Activated naive CD4-positive, alpha-beta T cell treated with anti-CD3 and anti-CD28 coated beads, Interleukin-2, amount 50 U/mL, for 72 hours (primary cell): Measurements from ENCODE around the gene UBLCP1. TPM values are rescaled to one million over a fixed set of nuclear protein-coding genes. Genes with fewer than 3 reads are reported as not detected.
"Not testable (repeated sequence)": the region's sequence is repeated elsewhere in the genome, so short reads cannot be mapped to it uniquely, and the experiment has no call there.

Experiments
- ATAC-seq, 2 donors: fragments of 150-1000 bp; cut with Tn5 transposase; 2 replicates each; pipeline ENCODE4 v1.10.0; 2021; ENCODE audit warnings: mild to moderate bottlenecking in 2 of 2, moderate library complexity in 2 of 2
- DNase-seq, 2 donors: peaks; one replicate each; pipeline ENCODE4 v3.0.0; 2021 to 2022; ENCODE audit warnings: low spot score in 2 of 2
- H3K27ac Mint-ChIP-seq, 2 donors: one replicate each; pipeline ENCODE4 v1.8.0; 2022; ENCODE audit warnings: mild to moderate bottlenecking in 2 of 2, mixed read lengths in 2 of 2
- H3K36me3 Mint-ChIP-seq, 2 donors: one replicate each; pipeline ENCODE4 v1.8.0; 2022; ENCODE audit warnings: mixed read lengths in 2 of 2
- H3K9me3 Mint-ChIP-seq, 2 donors: one replicate each; pipeline ENCODE4 v1.8.0; 2022; ENCODE audit warnings: mixed read lengths in 2 of 2
- total RNA-seq, 2 donors: library from RNA; stranded (reverse); gene quantifications; one replicate each; pipeline ENCODE4 v1.2.3, GENCODE V29; 2022

The UBLCP1 gene, protein sequence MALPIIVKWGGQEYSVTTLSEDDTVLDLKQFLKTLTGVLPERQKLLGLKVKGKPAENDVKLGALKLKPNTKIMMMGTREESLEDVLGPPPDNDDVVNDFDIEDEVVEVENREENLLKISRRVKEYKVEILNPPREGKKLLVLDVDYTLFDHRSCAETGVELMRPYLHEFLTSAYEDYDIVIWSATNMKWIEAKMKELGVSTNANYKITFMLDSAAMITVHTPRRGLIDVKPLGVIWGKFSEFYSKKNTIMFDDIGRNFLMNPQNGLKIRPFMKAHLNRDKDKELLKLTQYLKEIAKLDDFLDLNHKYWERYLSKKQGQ
- total RNA-seq, result 10 to 100 TPM; 22.7 to 24.0 TPM

DNA sequence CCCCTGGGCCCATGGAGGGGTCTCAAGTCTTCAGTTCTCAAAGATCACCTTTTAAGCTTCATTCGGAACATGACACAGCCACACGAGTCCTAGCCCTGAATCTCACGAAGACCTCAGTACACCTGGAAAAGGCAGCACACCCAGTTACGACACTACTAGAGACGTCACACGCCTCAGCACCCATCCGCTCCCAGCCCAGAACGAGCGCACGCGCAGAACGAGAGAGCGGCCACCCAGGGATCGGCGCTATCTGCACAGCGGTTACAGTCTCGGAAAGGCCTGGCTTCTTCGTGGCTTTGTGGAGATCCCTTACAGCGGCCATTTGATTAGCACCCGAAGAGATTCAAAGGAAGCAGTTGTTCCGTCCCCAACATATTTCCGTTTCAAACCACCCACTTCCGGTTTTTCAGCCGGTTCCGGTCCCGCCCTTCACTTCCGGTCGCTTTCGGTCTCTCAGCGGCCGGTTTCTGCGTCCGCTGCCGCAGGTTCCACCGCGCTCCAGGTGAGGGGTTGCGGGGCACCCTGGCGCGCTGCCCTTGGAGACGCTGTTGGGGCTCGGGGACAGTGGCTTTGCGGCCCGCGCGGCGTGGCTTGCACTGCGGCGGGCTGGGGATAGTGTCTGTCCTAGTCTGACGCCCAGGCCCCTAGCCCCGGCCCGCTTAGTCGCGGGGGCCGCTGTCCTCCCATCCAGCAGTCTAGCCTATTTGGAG, at the start of gene UBLCP1:
Gene UBLCP1 (plus strand): TSS at position 432 of the 710 bp plus-strand sequence. CDS start 5,626 bp downstream, outside the sequence.
- Mint-ChIP-seq H3K27ac (peak within 1 kb of the TSS; percentile 93 to 100), H3K36me3 (peaks cover 21 to 44% of the 10 kb centered on the region in 2 donors), H3K9me3 (peaks cover 3 to 15% of the 10 kb centered on the region in 2 donors)
- ATAC-seq (peak; percentile 93 to 96), DNase-seq (peak; percentile 74 to 85)

DNA sequence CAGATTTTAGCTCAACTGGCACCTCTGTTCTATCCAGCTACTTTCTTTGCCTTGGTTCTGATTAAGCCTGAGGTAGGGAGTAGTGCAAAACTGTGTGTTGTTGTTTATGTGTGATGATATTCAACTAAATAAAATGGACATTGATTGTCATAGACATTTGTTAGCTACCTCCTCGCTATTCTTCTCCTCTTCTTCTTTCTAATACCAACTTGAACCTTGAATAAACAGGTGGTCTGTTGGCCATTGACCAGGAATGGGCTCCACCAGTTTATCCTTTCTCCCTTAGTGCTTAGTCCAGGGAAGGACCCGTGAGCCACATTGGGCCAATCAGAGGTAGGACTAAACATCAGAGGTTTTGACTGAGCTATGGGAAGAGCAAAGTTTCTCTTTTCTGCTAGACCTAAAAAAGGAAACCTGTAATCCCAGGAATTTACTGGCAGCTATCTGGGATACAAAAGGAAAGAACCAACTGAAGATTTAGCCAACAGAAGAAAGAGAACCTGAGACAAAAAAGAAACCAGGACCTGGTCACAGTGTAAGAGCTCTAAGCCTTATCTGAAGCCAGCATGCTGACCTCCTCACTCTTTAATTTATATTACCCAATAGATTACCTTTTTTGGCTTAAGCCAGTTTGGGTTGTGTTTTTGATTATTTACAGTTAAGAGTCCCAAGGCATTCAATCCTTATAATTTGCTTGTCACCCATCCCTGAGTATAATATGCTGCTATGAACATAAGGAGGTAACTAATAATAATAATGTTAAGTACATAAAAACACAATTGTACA, 48.4 kb upstream of the UBLCP1 start:
- ATAC-seq (no peak), DNase-seq (no peak)
- Mint-ChIP-seq H3K9me3 (no peaks in the 10 kb centered on the region), H3K27ac (no peak overlapping the region), H3K36me3 (peaks cover 0 to 5% of the 10 kb centered on the region in 2 donors)

DNA sequence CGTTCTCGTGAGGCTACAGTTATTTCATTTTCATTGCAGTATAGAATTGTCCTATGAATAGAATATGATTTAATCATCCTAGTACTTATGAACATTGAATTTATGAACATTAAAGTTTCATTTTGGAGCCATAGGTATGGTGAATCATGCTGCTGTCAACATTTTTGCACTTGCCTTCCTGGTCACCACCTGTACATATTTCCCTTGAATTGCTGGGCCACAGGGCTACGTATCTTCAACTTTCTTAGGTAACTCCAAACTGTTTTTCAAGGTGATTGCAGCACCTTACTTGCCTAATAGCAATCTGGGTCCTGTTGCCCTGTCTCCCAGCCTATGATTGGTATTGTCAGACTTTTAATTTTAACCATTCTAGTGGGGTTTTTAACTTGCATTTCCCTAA, 47.2 kb upstream of the UBLCP1 start:
- no peaks in the 10 kb centered on the region for H3K36me3 Mint-ChIP-seq
- no peaks in the 10 kb centered on the region for H3K9me3 Mint-ChIP-seq
- H3K27ac Mint-ChIP-seq, result no peak overlapping the region
- ATAC-seq, result peak in 1 of 2 donors; percentile 9
- no peak for DNase-seq

DNA sequence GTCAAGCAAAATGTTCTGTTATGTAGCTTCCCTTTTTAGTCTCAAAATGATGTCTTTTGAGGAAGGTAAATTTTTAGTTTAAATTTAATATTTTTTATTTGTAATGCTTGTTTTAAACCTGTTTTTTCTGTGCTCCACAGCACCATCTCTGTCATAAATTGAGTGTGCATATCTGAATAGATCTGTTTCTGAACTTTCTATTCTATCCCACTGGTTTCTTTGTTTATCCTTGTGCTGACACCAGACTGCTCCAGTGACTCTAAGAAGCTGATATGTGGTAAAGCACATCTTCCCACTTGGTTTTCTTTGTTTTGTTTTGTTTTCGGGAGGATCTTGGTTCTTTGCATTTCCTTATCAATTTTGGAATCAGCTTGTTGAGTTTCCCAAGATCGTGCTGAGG, 46.6 kb upstream of the UBLCP1 start:
- no peak for ATAC-seq
- H3K27ac Mint-ChIP-seq, result no peak overlapping the region

DNA sequence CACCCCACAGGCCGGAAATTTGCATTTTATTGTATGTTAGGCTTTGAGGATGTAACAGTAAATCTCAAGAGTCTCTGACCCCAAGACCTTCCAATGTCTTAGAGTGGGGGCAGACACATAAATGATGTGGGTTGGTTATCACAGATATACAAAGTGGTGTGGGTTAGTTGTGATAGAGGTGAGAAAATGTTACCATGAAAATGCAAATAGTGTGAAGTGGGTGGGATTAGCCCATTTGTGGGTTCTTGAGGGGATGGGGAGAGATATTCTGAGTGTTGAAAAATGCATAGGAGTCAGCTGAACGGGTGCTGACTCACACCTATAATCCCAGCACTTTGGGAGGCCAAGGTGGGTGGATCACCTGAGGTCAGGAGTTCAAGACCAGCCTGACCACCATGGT, 45.9 kb upstream of the UBLCP1 start:
- DNase-seq, result no peak
- H3K36me3 Mint-ChIP-seq, result no peaks in the 10 kb centered on the region
- ATAC-seq, result no peak
- no peak overlapping the region for H3K27ac Mint-ChIP-seq
- H3K9me3 Mint-ChIP-seq, result no peaks in the 10 kb centered on the region

More for the DNA sequence above, 46.6 kb upstream of the UBLCP1 start:
- Mint-ChIP-seq H3K36me3 (no peaks in the 10 kb centered on the region), H3K9me3 (no peaks in the 10 kb centered on the region)
- no peak for DNase-seq

DNA sequence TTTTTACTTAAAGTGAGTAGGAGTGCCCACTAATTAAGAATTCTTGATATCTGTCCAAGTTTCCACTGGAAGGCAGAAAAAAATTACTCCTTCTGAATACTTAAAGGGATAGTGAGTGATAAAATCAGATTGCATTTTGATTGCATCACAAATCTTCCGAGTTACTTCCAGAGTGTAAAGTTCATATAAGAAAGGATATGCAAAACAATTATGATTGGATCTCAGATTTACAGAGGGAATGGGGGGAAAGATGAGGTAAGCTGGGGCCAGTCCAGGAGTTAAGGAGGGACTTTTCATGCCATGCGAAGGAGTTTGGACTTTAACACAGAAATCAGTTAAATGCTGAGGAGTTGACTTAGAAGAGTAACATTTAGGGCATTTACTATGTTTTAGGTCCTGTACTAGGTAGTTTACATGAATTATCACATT, 44.5 kb upstream of the UBLCP1 start:
- Mint-ChIP-seq H3K9me3 (no peaks in the 10 kb centered on the region), H3K36me3 (no peaks in the 10 kb centered on the region), H3K27ac (no peak overlapping the region)
- DNase-seq (no peak), ATAC-seq (no peak)

DNA sequence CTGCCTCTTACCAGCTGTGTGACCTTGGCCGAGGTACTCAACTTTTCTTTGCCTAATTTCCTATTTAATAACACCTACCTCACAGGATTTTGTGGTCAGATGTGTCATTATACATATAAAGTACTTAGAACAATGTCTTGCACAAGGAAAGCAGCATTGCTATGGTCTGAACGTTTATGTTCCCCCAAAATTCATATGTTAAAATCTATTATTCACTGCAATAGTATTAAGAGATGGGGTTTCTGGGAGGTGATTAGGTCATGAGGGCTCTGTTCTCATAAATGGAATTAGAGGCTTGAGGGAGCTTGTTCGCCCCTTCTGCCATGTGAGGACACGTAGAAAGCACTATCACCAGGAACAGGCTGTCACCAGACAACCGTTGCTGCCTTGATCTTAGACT, 42.9 kb upstream of the UBLCP1 start:
- ATAC-seq, result no peak
- H3K27ac Mint-ChIP-seq, result no peak overlapping the region

DNA sequence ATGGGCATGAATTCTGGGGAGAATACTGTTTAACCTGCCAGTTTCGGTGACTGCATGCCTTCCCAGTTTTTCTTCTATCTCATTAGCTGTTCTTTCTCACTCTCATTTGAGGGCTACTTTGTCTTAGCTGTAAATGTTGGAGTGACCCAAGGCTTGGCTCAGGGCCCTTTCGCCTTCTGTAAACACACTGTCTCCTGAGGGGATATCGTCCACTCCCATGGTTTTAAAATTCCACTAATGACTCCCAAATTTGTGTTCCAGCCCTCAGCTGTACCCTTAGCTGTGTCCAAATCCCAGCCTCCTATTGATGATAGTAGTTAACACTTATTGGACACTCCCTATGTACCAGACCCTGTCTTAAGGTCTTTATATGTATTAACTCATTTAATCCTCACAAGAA, 39.6 kb upstream of the UBLCP1 start:
- Mint-ChIP-seq H3K27ac (peak overlapping the region in 1 of 2 donors; percentile 25), H3K9me3 (peaks cover 0 to 5% of the 10 kb centered on the region in 2 donors), H3K36me3 (no peaks in the 10 kb centered on the region)
- ATAC-seq (no peak), DNase-seq (no peak)

More for the DNA sequence above, 42.9 kb upstream of the UBLCP1 start:
- Mint-ChIP-seq H3K36me3 (no peaks in the 10 kb centered on the region), H3K9me3 (peaks cover 0 to 5% of the 10 kb centered on the region in 2 donors)
- no peak for DNase-seq

DNA sequence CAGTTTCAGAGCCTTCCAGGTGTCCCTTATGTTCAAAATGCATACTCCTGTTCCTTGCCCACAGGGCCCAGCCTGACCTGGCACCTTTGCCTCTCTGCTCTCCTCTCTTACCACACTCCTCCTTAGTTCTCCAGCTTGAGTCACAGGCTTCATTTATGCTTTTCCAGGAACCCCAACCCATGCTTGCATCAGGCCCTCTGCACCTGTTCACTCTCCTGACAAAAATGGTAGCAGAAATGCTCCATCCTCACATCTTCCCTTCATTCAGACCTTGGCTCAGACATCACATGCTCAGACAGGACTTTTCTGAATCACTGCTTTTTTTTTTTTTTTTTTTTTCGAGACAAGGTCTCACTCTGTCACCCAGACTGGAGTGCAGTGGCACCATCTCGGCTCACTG, 38.6 kb upstream of the UBLCP1 start:
- Mint-ChIP-seq H3K27ac (no peak overlapping the region), H3K36me3 (no peaks in the 10 kb centered on the region), H3K9me3 (peaks cover 0 to 5% of the 10 kb centered on the region in 2 donors)
- no peak for ATAC-seq
- no peak for DNase-seq

DNA sequence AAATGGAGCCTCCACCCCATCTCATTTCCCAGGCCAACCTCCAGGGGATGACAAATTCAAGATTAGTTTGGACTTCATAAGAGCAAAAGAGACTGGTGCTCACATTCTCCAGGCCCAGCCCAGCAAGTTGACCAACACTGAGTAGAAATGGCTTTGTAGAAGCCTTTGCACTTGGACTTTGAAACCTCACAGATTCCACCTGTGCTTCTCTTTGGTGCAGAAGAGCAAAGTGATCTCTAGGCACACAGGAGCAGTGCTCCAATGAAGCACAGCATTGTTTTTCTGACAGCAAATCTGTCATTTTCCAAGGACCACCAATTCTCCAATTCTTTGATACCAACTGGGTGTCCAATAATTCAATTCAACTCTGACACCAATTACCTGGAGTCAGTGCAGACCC, 36.6 kb upstream of the UBLCP1 start:
- Mint-ChIP-seq H3K27ac (no peak overlapping the region), H3K9me3 (peaks cover 0 to 5% of the 10 kb centered on the region in 2 donors), H3K36me3 (no peaks in the 10 kb centered on the region)
- no peak for DNase-seq
- no peak for ATAC-seq

DNA sequence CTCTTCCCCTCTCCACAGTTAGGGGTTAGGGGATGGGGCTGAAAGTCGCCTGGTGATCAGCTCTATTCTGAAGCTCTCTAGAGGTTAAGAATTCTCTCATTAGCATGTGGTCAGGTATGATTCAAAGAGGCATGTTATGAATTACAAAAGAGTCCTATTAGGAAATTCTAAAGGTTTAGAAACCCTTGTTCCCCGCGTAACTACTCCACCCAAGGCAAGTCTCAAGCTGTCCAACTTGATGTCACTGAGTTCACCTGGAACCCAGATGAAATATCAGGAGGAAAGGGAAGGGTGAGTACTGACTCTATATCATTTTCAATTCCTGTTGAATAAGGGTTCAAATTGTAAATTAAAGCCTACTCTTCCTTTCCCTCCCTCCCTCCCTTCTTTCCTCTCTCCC, 35.6 kb upstream of the UBLCP1 start:
- Mint-ChIP-seq H3K27ac (no peak overlapping the region), H3K36me3 (no peaks in the 10 kb centered on the region), H3K9me3 (peaks cover 0 to 5% of the 10 kb centered on the region in 2 donors)
- DNase-seq, result no peak
- no peak for ATAC-seq

DNA sequence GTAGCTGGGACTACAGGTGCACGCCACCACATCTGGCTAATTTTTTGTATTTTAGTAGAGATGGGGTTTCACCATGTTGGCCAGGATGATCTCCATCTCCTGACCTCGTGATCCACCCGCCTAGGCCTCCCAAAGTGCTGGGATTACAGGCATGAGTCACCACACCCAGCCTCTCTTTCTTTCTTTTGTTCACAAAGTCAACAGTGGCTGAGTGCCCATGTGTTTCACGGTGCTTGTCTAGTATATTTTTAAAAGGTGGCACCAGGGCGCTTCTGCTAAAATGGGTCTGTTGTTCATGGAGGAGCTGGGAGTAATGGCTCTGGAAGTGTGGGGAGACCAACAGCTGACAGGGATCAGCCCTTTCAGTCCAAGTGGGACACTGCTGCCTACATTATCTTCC, 35.0 kb upstream of the UBLCP1 start:
- not testable (repeated sequence) for H3K27ac Mint-ChIP-seq, H3K9me3 Mint-ChIP-seq, ATAC-seq, DNase-seq, H3K36me3 Mint-ChIP-seq

DNA sequence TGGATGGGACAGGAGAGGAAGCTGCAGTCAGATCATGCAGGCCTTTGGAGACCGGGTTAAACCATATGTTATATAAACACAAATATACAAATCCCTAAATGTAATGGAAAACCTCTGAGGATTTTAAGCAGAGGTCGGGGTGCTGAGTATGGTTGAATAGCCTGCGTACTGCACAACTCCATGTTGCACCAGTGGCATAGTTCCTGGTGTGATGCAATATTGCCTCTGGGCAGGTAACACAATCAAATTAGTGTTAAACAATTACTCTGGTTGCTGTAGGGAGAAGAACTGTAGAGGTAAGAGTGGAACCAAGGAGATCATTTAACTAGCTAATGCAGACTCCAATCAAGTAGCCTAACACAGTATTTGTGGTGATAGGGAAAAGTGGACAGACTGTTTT, 32.4 kb upstream of the UBLCP1 start:
- Mint-ChIP-seq H3K27ac (no peak overlapping the region), H3K36me3 (no peaks in the 10 kb centered on the region), H3K9me3 (no peaks in the 10 kb centered on the region)
- DNase-seq (no peak), ATAC-seq (no peak)

DNA sequence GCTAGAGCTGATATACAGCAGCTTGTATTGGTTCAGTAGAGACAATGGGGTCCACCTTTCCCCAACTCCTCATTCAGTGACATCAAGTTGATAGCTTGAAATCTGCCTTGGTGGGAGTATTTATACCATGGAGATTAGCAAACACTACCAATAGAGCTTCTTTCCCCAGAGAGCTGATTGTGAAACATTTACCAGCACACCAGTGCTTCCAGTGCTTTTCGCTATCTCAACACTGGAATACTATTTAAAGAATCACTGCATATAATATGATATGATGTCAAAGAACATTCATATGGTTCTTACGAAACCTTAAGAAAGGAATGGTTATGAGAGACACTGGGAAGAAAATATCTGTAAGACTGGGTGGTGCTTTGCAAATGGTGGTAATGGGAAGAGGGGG, 31.9 kb upstream of the UBLCP1 start:
- no peak for ATAC-seq
- no peaks in the 10 kb centered on the region for H3K36me3 Mint-ChIP-seq
- no peak for DNase-seq
- no peak overlapping the region for H3K27ac Mint-ChIP-seq
- no peaks in the 10 kb centered on the region for H3K9me3 Mint-ChIP-seq

DNA sequence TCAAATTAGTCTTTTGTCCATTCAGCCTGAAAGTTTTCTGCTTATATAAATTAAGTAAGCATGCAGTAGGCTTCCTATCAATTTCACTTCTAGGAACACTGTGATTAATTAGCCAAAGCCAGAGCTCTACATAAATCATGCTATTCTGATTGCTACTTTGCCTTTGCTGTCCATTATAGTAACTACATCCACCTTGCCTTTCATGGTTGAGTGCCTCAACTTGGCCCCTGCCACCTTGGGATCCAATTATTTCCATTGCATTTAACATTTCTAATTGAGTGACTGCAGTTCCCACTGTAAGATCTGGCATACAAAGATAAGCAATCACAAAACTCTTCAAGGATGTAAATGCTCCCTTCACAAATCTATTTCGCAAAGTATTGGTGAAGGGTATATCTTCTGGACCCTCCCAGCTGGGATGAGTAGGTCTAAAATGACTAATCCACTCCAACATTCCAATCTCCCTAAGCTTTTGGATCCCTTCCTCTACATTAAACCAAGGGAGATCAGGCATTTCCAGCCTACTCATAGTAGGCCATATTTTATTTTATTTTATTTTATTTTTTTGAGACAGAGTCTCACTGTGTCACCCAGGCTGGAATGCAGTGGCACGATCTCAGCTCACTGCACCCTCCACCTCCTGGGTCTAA, 27.1 kb upstream of the UBLCP1 start:
- H3K27ac Mint-ChIP-seq, DNase-seq, ATAC-seq, H3K9me3 Mint-ChIP-seq, H3K36me3 Mint-ChIP-seq: not testable (repeated sequence)

DNA sequence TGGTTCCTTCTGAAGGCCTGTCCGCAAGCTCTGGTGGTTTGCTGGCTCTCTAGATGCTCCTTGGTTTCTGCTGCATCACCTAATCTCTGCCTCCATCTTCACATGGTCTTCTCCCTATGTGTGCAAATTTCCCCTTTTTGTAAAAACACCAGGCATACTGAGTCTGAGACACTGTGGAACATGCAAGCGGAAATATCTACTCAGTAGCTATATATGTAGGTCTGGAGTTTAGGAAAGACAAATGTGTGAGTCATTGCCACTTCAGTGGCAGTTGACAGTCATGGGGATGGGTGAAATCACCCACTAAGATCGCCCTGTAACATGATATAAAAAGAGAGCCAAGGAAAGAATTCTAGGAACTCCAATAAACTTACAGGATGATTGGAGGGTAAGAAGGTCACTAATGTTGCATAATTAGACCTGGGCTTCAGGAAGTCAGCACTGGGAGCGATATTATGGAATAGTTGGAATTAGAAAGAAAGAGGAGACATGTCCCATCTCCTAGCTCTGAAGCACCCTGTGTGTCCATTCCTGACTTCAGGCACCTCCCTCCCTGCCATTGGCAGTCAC, 22.7 kb upstream of the UBLCP1 start:
- Mint-ChIP-seq H3K27ac (peak overlapping the region; percentile 25 to 47), H3K9me3 (no peaks in the 10 kb centered on the region), H3K36me3 (no peaks in the 10 kb centered on the region)
- peak; percentile 93 to 96 for ATAC-seq
- DNase-seq, result no peak
